ENCODE data around the gene FGD1. TPM values are rescaled to one million over a fixed set of nuclear protein-coding genes. Genes with fewer than 3 reads are reported as not detected.

FGD1 gene
- total RNA-seq = 6.5 and 7.0 TPM in 2 replicates

GRCh38 chrX:54495814-54496516, at the start of gene FGD1:
Gene FGD1, minus strand, starts transcription at chrX:54496234. Its CDS starts 802 bp downstream, at chrX:54495432.

GRCh38 chrX:54529552-54530356, 33.7 kb upstream of the FGD1 start, which contains the start of gene GNL3L:
Gene GNL3L, plus strand, starts transcription at chrX:54530219. Its CDS starts 2,348 bp downstream, at chrX:54532567.

GRCh38 chrX:54439960-54440871, 55.8 kb downstream of the FGD1 start, which contains the start of gene TSR2:
Gene TSR2, plus strand, starts transcription at chrX:54440404. Its CDS starts 18 bp downstream, at chrX:54440422.

Other genes with a start within 250 kb of the FGD1 start
- gene WNK3, start 138.2 kb downstream of the FGD1 start, total RNA-seq = 0.44 and 0.87 TPM in 2 replicates
- 9.4 and 13.7 TPM in 2 replicates for gene TSR2, start 55.8 kb downstream of the FGD1 start, total RNA-seq
- gene GNL3L, start 34.0 kb upstream of the FGD1 start, total RNA-seq = 26.1 and 32.6 TPM in 2 replicates

Measured in uterine smooth muscle cell (primary cell).